HepG2 (cell line): ENCODE measurements around the gene RANGRF. TPM values are rescaled to one million over a fixed set of nuclear protein-coding genes. Genes with fewer than 3 reads are reported as not detected.
A peak's percentile ranks its signal among the peaks of the same experiment; 100 is the strongest.

Source experiments
- BORCS8-MEF2B ChIP-seq: sonication (generic); formaldehyde crosslinking; IDR thresholded peaks from 2 replicates; pipeline ENCODE4 v1.8.0; 2022; ENCODE audit warnings: mild to moderate bottlenecking, missing genetic modification reagents
- CTCF ChIP-seq: sonication (generic); formaldehyde crosslinking; IDR thresholded peaks from 2 replicates; pipeline ENCODE4 v1.5.0; 2020; ENCODE audit warnings: mild to moderate bottlenecking, missing genetic modification reagents, moderate library complexity
- ELF1 ChIP-seq: sonication (generic); formaldehyde crosslinking; IDR thresholded peaks from 2 replicates; pipeline ENCODE4 v1.4.0; 2020; ENCODE audit warnings: missing genetic modification reagents
- KLF15 ChIP-seq: sonication (generic); formaldehyde crosslinking; IDR thresholded peaks from 2 replicates; pipeline ENCODE4 v1.8.1; 2023; ENCODE audit warnings: borderline replicate concordance, mild to moderate bottlenecking, inconsistent platforms, missing genetic modification reagents, mixed read lengths
- MXD4 ChIP-seq: IDR thresholded peaks from 2 replicates; pipeline ENCODE4 v1.6.1; 2016; ENCODE audit warnings: mild to moderate bottlenecking, missing biosample characterization, missing genetic modification reagents
- NFRKB ChIP-seq: fragments of 450-650 bp; IDR thresholded peaks from 2 replicates; pipeline ENCODE4 v1.6.1; 2017
- PCBP2 ChIP-seq: fragments of 200-400 bp; formaldehyde crosslinking; optimal IDR thresholded peaks from 2 replicates; pipeline ENCODE3; 2018; ENCODE audit warnings: low read length, low read depth; ENCODE audit not compliant: poor library complexity, severe bottlenecking
- POGK ChIP-seq: sonication (generic); formaldehyde crosslinking; conservative IDR thresholded peaks from 2 replicates; pipeline ENCODE4 v1.8.0; 2022; ENCODE audit warnings: mild to moderate bottlenecking, moderate library complexity, missing genetic modification reagents
- PTBP1 ChIP-seq: fragments of 200-400 bp; formaldehyde crosslinking; IDR thresholded peaks from 2 replicates; pipeline ENCODE4 v1.6.1; 2018; ENCODE audit warnings: low read length, low read depth; ENCODE audit not compliant: poor library complexity, severe bottlenecking
- SAP130 ChIP-seq: IDR thresholded peaks from 2 replicates; pipeline ENCODE4 v1.6.1; 2016; ENCODE audit warnings: low read depth
- TBL1XR1 ChIP-seq: fragments of 150-350 bp; IDR thresholded peaks from 2 replicates; pipeline ENCODE4 v1.6.1; 2014; ENCODE audit warnings: borderline replicate concordance, low read length; ENCODE audit not compliant: partially characterized antibody
- ZBTB34 ChIP-seq: sonication (generic); formaldehyde crosslinking; IDR thresholded peaks from 2 replicates; pipeline ENCODE4 v1.8.0; 2022; ENCODE audit warnings: mild to moderate bottlenecking, missing genetic modification reagents
- ZBTB4 ChIP-seq: sonication (generic); formaldehyde crosslinking; IDR thresholded peaks from 2 replicates; pipeline ENCODE4 v1.4.0; 2020; ENCODE audit warnings: missing genetic modification reagents, mild to moderate bottlenecking, borderline replicate concordance
- ZNF281 ChIP-seq: sonication (generic); formaldehyde crosslinking; IDR thresholded peaks from 2 replicates; pipeline ENCODE4 v1.4.0; 2020; ENCODE audit warnings: missing genetic modification reagents, borderline replicate concordance
- ZNF563 ChIP-seq: sonication (generic); formaldehyde crosslinking; IDR thresholded peaks from 2 replicates; pipeline ENCODE4 v1.8.0; 2022; ENCODE audit warnings: mild to moderate bottlenecking, moderate library complexity, missing genetic modification reagents
- ZNF598 ChIP-seq: sonication (generic); formaldehyde crosslinking; IDR thresholded peaks from 2 replicates; pipeline ENCODE4 v1.5.1; 2020; ENCODE audit warnings: mild to moderate bottlenecking, missing genetic modification reagents, borderline replicate concordance
- ZNF724P ChIP-seq: sonication (generic); formaldehyde crosslinking; IDR thresholded peaks from 2 replicates; pipeline ENCODE4 v1.8.0; 2022; ENCODE audit warnings: missing genetic modification reagents, borderline replicate concordance
- ZNF766 ChIP-seq: sonication (generic); formaldehyde crosslinking; IDR thresholded peaks from 2 replicates; pipeline ENCODE4 v1.5.0; 2020; ENCODE audit warnings: missing genetic modification reagents, borderline replicate concordance
- polyA plus RNA-seq, 8 experiments: library from polyadenylated mRNA; depleted of rRNA in 3 of 8; stranded (reverse) in 7 of 8; unstranded in 1 of 8; fragments of >200 nt; fragmentation: Illumina TruSeq in 4 of 8; extraction: Trizol in 4 of 8; gene quantifications; 2 replicates each; pipeline versions ENCODE4 v1.2.1 to v1.2.3, GENCODE V29; 2011 to 2016; ENCODE audit warnings: low read depth in 4 of 8, missing spikeins in 1 of 8, mixed read lengths in 1 of 8; ENCODE audit not compliant: insufficient read depth in 1 of 8
- total RNA-seq, 5 experiments: library from RNA; depleted of rRNA; stranded (reverse); fragments of >200 nt; fragmentation: Illumina TruSeq; extraction: Trizol; gene quantifications; 2 replicates each; pipeline ENCODE4 v1.2.3, GENCODE V29; 2016; ENCODE audit warnings: low read depth in 1 of 5

RANGRF gene
- total and polyA plus RNA-seq, 2 of the 13 experiments (the other 11 are each of a cell fraction or from before 2014, with no cell fraction given): 18.6 to 40.7 TPM

- TF ChIP-seq PTBP1 (no peak), ZBTB34 (CRISPR knock-in tag) (peak; percentile 56; the same call in 1 of the 2 replicates), KLF15 (CRISPR knock-in tag) (no peak), ZNF281 (CRISPR knock-in tag) (peak; percentile 24; the same call in 1 of the 2 replicates), CTCF (CRISPR knock-in tag) (no peak), ZNF563 (CRISPR knock-in tag) (no peak), NFRKB (no peak), MXD4 (CRISPR knock-in tag) (no peak), BORCS8-MEF2B (CRISPR knock-in tag) (no peak), ZNF724P (CRISPR knock-in tag) (no peak), ZBTB4 (no peak), PCBP2 (no peak), TBL1XR1 (no peak), ELF1 (CRISPR knock-in tag) (peak; percentile 45; the same call in 1 of the 2 replicates), POGK (CRISPR knock-in tag) (no peak), ZNF766 (no peak), ZNF598 (no peak), SAP130 (peak; percentile 80)
These were observed 14.5 kb upstream of the RANGRF start (continued) for GRCh38 chr17:8273884-8274444.
